B cell (primary cell): ENCODE data around the gene SPTBN1. TPM values are rescaled to one million over a fixed set of nuclear protein-coding genes. Genes with fewer than 3 reads are reported as not detected.

ENCODE experiments used
- ATAC-seq: fragments of 200-7000 bp; cut with Tn5 transposase; one replicate; pipeline ENCODE4 v1.10.0; 2021; ENCODE audit warnings: low read depth, mild to moderate bottlenecking, moderate number of reproducible peaks, moderate library complexity
- CTCF ChIA-PET: fragments of 350-600 bp; sonication (Branson Sonifier 250); formaldehyde crosslinking; loops from one replicate; lab custom pipeline; 2021; ENCODE audit warnings: antibody characterized with exemption, inconsistent platforms; lab: Charles Lee
- POLR2A ChIA-PET: fragments of 350-600 bp; sonication (Branson Sonifier 250); formaldehyde crosslinking; loops from one replicate; lab custom pipeline; 2021; ENCODE audit warnings: antibody characterized with exemption; lab: Charles Lee
- DNase-seq: peaks from one replicate; pipeline ENCODE4 v3.0.0; 2013
- H2AFZ ChIP-seq: 2 replicates; pipeline ENCODE4 v1.6.1; 2012; ENCODE audit warnings: mild to moderate bottlenecking, low read depth, low read length; ENCODE audit not compliant: insufficient read depth, poor library complexity, severe bottlenecking
- H3K27ac ChIP-seq, 2 donors: 1 replicate in 1 of 2; 2 replicates in 1 of 2; pipeline ENCODE4 v1.5.1; 2012 to 2013; ENCODE audit warnings: low read length in 2 of 2, mild to moderate bottlenecking in 2 of 2, moderate library complexity in 1 of 2
- H3K27me3 ChIP-seq, 4 experiments: fragments of 200-600 bp in 1 of 4; sonication (generic) in 1 of 4; replicated peaks in 1 of 4; 1 replicate in 2 of 4; 2 replicates in 2 of 4; pipeline versions ENCODE4 v1.6.1 to v1.7.0; 2013 to 2016; ENCODE audit warnings: low read length in 3 of 4, mild to moderate bottlenecking in 2 of 4, mixed read lengths in 1 of 4, moderate library complexity in 1 of 4; ENCODE audit not compliant: insufficient read depth in 4 of 4, control insufficient read depth in 3 of 4; ENCODE audit errors: control extremely low read depth in 1 of 4
- H3K36me3 ChIP-seq, 2 experiments: replicated peaks in 1 of 2; 1 replicate in 1 of 2; 2 replicates in 1 of 2; pipeline versions ENCODE4 v1.6.1 to v1.7.1; 2013; ENCODE audit warnings: low read length in 1 of 2; ENCODE audit not compliant: insufficient read depth in 2 of 2, control insufficient read depth in 1 of 2; ENCODE audit errors: control extremely low read depth in 1 of 2, extremely low read depth in 1 of 2
- H3K4me1 ChIP-seq, 2 donors: fragments of 200-600 bp in 1 of 2; sonication (generic) in 1 of 2; 1 replicate in 1 of 2; 2 replicates in 1 of 2; pipeline versions ENCODE4 v1.5.1 to v1.6.1; 2013 to 2017; ENCODE audit warnings: low read length in 2 of 2; ENCODE audit not compliant: control insufficient read depth in 2 of 2, insufficient read depth in 2 of 2
- H3K4me2 ChIP-seq: replicated peaks from 2 replicates; pipeline ENCODE3; 2012; ENCODE audit warnings: mild to moderate bottlenecking, low read depth, low read length; ENCODE audit not compliant: poor library complexity, severe bottlenecking
- H3K4me3 ChIP-seq, 5 experiments: fragments of 200-600 bp in 1 of 5; sonication (generic) in 1 of 5; 1 replicate in 3 of 5; 2 replicates in 2 of 5; pipeline versions ENCODE4 v1.5.1 to v1.7.0; 2011 to 2016; ENCODE audit warnings: low read length in 4 of 5, mild to moderate bottlenecking in 4 of 5, low read depth in 2 of 5, control low read depth in 1 of 5, moderate library complexity in 1 of 5; ENCODE audit not compliant: insufficient read depth in 1 of 5; ENCODE audit errors: control extremely low read depth in 1 of 5, extremely low read depth in 1 of 5
- H3K79me2 ChIP-seq: fragments of 200-600 bp; sonication (generic); one replicate; pipeline ENCODE4 v1.6.0; 2016; ENCODE audit warnings: low read length; ENCODE audit not compliant: control insufficient read depth, insufficient read depth
- H3K9ac ChIP-seq: fragments of 200-600 bp; sonication (generic); 2 replicates; pipeline ENCODE4 v1.6.1; 2017; ENCODE audit warnings: mild to moderate bottlenecking, low read length, moderate library complexity
- H3K9me3 ChIP-seq, 3 donors: one replicate each; pipeline versions ENCODE4 v1.6.1 to v1.7.1; 2013; ENCODE audit warnings: low read length in 2 of 3; ENCODE audit not compliant: control insufficient read depth in 2 of 3, insufficient read depth in 1 of 3; ENCODE audit errors: control extremely low read depth in 1 of 3
- H4K20me1 ChIP-seq: 2 replicates; pipeline ENCODE4 v1.6.0; 2012; ENCODE audit warnings: mild to moderate bottlenecking, low read length; ENCODE audit not compliant: insufficient read depth, control insufficient read depth, poor library complexity, severe bottlenecking
- H3K27ac Mint-ChIP-seq: one replicate; pipeline ENCODE4 v1.8.0; 2021; ENCODE audit warnings: mixed read lengths
- H3K27me3 Mint-ChIP-seq: one replicate; pipeline ENCODE4 v1.8.0; 2021; ENCODE audit warnings: mixed read lengths
- H3K4me1 Mint-ChIP-seq: one replicate; pipeline ENCODE4 v1.8.0; 2021; ENCODE audit warnings: mixed read lengths
- H3K4me3 Mint-ChIP-seq: one replicate; pipeline ENCODE4 v1.8.0; 2021; ENCODE audit warnings: mixed read lengths
- H3K9me3 Mint-ChIP-seq: one replicate; pipeline ENCODE4 v1.8.0; 2022; ENCODE audit warnings: mixed read lengths; ENCODE audit not compliant: insufficient read depth
- CTCF ChIP-seq: fragments of 200-600 bp; IDR thresholded peaks from one replicate; pipeline ENCODE4 v1.8.0; 2022; ENCODE audit warnings: antibody characterized with exemption, mild to moderate bottlenecking
- EZH2 ChIP-seq: IDR thresholded peaks from 2 replicates; pipeline ENCODE4 v1.6.1; 2012; ENCODE audit warnings: borderline replicate concordance, low read depth, mild to moderate bottlenecking, moderate library complexity, low read length; ENCODE audit not compliant: insufficient read depth, poor library complexity, severe bottlenecking
- WGBS: methylation state at CpG from one replicate; pipeline ENCODE4 v1.1.5; 2013; ENCODE audit warnings: missing lambda C conversion rate; ENCODE audit not compliant: insufficient coverage; 5-methylcytosine and 5-hydroxymethylcytosine counted together
- intact Hi-C: fragments of 100-400 bp; cut with micrococcal nuclease; formaldehyde crosslinking; loops from one replicate; pipeline ENCODE4 v1.10.0; 2022
- polyA plus RNA-seq: library from polyadenylated mRNA; depleted of rRNA; stranded (reverse); fragments of >200 nt; gene quantifications from 2 replicates; pipeline ENCODE4 v1.2.3, GENCODE V29; 2012
- total RNA-seq, 2 donors: library from RNA; stranded (reverse); fragments of 120-200 nt in 1 of 2; gene quantifications; 1 replicate in 1 of 2; 2 replicates in 1 of 2; pipeline versions ENCODE4 v1.2.3 to v1.2.4, GENCODE V29; 2013 to 2022

SPTBN1 gene
- total and polyA plus RNA-seq, 2 donors (not counting 1 experiment from before 2014, with no cell fraction given) = 43.7 to 144 TPM

- Histone ChIP-seq H3K27me3 (no peaks in the 10 kb centered on the region), H4K20me1 (no peaks in the 10 kb centered on the region), H3K79me2 (no peaks in the 10 kb centered on the region), H3K36me3 (no peaks in the 10 kb centered on the region), H3K9ac (no peak overlapping the region), H3K27ac (no peak overlapping the region), H3K4me3 (no peak overlapping the region), H2AFZ (no peak overlapping the region), H3K4me2 (no peak overlapping the region), H3K9me3 (no peaks in the 10 kb centered on the region), H3K4me1 (peaks cover 12% of the 10 kb centered on the region in 2 donors)
- POLR2A ChIA-PET = no interaction called here
- Mint-ChIP-seq H3K27ac (peak overlapping the region; percentile 33), H3K4me1 (peaks cover 29% of the 10 kb centered on the region), H3K27me3 (no peaks in the 10 kb centered on the region), H3K9me3 (no peaks in the 10 kb centered on the region), H3K4me3 (no peak overlapping the region)
- WGBS = no CpG with 5 or more reads among the region's 3 CpGs
- DNase-seq = no peak
- CTCF ChIA-PET = interaction anchor here (0.5 to 2.1 kb wide), 3 partner anchors 9 to 156 kb away, joined by 3 to 7 read pairs (median 4); no protein-coding TSS in a partner anchor
- intact Hi-C loops = loop anchor here (10.0 kb wide), 1 partner anchor 446 kb away; no protein-coding TSS in a partner anchor
- no peak for ATAC-seq
- TF ChIP-seq EZH2 (no peak), CTCF (no peak)
Measured at GRCh38 chr2:54550547-54550946, 94.4 kb downstream of the SPTBN1 start.

GRCh38 chr2:54551123-54551756 is 95.1 kb downstream of the SPTBN1 start:
- H2AFZ ChIP-seq = peak overlapping the region; percentile 18
- ATAC-seq (peak; percentile 68), DNase-seq (peak; percentile 46)
- H3K79me2 ChIP-seq = no peaks in the 10 kb centered on the region
- 33% methylated on average over 1 of the region's 4 CpGs for WGBS
- H3K4me3 ChIP-seq = no peak overlapping the region
- H4K20me1 ChIP-seq = no peaks in the 10 kb centered on the region
- peak overlapping the region; percentile 1 for H3K4me2 ChIP-seq
- Mint-ChIP-seq H3K27ac (peak overlapping the region; percentile 53), H3K9me3 (no peaks in the 10 kb centered on the region), H3K4me1 (peaks cover 28% of the 10 kb centered on the region), H3K4me3 (no peak overlapping the region), H3K27me3 (no peaks in the 10 kb centered on the region)
- no peaks in the 10 kb centered on the region for H3K36me3 ChIP-seq
- intact Hi-C loops = loop anchor here (10.0 kb wide), 1 partner anchor 446 kb away; no protein-coding TSS in a partner anchor
- H3K9me3 ChIP-seq = no peaks in the 10 kb centered on the region
- peaks cover 12% of the 10 kb centered on the region in 2 donors for H3K4me1 ChIP-seq
- H3K27me3 ChIP-seq = no peaks in the 10 kb centered on the region
- POLR2A ChIA-PET = no interaction called here
- CTCF ChIA-PET = interaction anchor here (1.1 to 1.3 kb wide), 2 partner anchors 27 to 53 kb away, joined by 3 read pairs; no protein-coding TSS in a partner anchor
- no peak for TF ChIP-seq EZH2
- no peak for TF ChIP-seq CTCF
- H3K9ac ChIP-seq = no peak overlapping the region
- H3K27ac ChIP-seq = no peak overlapping the region
